ENCODE results near the gene TCF19.
"Not testable (repeated sequence)": the region's sequence is repeated elsewhere in the genome, so short reads cannot be mapped to it uniquely, and the experiment has no call there.

Gene TCF19

GRCh38 chr6:31162463-31163165 is 4.2 kb downstream of the TCF19 start:
- no peak for DNase-seq

DNA sequence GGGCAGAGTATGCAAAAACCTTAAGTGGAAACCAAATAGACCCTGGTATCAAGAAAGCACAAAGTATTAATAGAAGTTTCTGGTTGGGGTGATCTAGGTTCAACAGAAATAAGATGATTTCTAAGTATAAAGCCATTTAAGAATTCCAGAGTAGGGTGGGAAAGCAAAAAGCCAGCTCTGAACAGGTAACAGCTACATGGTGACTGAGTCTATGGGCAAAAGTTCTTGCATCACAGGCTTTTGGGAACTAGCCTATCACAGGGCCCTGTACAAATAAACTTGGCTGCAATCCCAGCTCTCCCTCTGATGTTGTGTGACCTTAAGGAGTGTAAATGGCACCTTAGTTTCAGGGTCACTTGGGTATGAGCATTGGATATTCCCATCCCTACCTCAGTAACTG is 5.5 kb downstream of the TCF19 start:
- no peak for DNase-seq

DNA sequence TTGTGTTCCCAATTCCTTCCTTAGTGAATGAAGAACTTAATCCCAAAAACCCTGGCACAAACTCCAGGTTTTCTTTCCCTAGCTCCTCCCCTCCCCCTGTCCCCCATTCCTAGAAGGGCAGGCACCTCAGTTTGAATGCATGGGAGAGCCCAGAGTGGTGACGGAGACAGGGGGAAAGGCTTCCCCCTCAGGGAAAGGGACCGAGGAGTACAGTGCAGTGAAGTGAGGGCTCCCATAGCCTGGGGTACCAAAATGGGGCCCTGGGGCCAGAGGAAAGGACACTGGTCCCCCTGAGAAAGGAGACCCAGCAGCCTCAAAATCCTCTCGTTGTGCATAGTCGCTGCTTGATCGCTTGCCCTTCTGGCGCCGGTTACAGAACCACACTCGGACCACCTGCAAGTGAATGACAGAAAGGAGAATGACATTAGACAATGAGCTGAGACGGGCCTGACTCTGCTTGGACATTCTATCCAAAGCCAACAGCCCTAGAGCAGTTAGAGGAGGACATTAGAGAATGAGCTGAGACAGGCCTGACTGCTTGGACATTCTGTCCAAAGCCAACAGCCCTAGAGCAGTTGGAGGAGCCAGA is 6.2 kb downstream of the TCF19 start:
- DNase-seq = not testable (repeated sequence)

DNA sequence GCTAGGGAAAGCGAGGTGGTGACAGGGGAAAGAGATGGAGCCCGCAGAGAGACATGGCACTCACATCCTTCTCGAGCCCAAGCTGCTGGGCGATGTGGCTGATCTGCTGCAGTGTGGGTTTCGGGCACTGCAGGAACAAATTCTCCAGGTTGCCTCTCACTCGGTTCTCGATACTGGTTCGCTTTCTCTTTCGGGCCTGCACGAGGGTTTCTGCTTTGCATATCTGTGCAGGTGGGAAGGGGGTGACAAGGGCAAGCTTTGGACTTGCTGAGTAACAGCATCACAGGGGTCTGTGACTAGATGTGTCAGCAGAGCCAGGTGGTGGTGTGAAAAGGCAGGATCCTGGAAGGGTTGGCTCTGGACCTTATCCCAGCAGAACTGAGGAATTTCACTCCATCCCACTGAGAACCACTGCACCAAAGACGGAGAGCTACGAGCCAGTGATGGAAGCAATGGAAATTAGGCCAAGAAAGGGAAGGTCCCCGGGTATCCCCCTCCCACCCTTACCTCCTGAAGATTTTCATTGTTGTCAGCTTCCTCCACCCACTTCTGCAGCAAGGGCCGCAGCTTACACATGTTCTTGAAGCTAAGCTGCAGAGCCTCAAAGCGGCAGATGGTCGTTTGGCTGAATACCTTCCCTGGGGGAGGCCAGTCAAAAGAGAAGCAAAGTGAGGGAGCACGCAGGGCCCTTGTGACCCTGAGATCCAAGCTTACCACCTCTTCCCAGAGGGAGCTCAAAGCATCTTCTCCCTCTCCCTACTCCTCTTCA is 6.9 kb downstream of the TCF19 start:
- not testable (repeated sequence) for DNase-seq

- no peak for DNase-seq
These were observed 7.6 kb downstream of the TCF19 start for GRCh38 chr6:31165986-31166385.

DNA sequence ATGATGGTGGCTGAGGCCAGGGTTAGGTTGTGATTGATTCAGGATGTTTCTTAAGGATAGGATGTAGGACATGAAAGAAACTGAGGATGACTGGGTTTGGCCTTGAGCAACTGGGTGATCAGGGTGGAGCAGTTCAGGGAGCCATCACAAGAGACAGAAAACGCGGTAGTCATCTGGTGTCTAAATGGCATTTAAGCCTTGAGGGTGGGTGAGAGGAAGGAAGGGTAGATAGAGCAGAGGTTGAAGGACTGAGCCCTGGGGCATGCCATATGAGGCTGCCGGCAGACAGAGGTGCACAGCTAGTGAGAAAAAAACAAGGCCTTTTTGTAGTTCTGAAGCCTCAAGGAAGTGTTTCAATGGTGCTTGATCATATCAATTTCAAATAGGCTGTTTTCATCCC is 10.2 kb downstream of the TCF19 start:
- no peak for DNase-seq

- DNase-seq = no peak
These were observed 10.9 kb downstream of the TCF19 start for GRCh38 chr6:31169123-31169857.

- not testable (repeated sequence) for DNase-seq
These were observed 11.6 kb downstream of the TCF19 start for GRCh38 chr6:31169858-31170599.

GRCh38 chr6:31170600-31170881 is 12.2 kb downstream of the TCF19 start, which contains the start of gene POU5F1:
Gene POU5F1 (minus strand): TSS chr6:31170682. CDS start chr6:31170620, 62 bp downstream.
- no peak for DNase-seq

GRCh38 chr6:31170987-31171671 is 12.7 kb downstream of the TCF19 start:
- no peak for DNase-seq

GRCh38 chr6:31171931-31172905 is 13.8 kb downstream of the TCF19 start:
- DNase-seq = no peak

DNA sequence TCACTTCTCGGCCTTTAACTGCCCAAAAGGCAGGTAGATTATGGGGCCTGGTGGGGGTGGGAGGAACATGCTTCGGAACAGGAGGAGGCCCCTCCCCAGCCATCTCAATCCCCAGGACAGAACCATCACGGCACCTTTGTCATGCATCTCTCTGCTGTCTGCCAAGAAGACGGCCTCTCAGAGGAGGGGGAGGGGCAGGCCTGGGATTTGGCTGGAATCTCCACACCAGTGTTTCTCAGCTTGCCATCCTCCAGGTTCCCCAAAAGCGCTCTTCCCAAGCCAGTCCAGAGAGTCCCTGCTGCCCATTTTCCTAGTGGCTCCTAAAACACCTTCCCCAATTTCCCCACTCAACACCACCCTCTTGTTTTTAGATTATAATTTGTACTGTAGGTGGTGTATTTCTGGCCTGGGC is 14.6 kb downstream of the TCF19 start:
- DNase-seq = no peak

- DNase-seq = no peak
These were observed 15.0 kb downstream of the TCF19 start for GRCh38 chr6:31173406-31173805.

- DNase-seq = no peak
These were observed 16.0 kb downstream of the TCF19 start for GRCh38 chr6:31174378-31174777.

DNA sequence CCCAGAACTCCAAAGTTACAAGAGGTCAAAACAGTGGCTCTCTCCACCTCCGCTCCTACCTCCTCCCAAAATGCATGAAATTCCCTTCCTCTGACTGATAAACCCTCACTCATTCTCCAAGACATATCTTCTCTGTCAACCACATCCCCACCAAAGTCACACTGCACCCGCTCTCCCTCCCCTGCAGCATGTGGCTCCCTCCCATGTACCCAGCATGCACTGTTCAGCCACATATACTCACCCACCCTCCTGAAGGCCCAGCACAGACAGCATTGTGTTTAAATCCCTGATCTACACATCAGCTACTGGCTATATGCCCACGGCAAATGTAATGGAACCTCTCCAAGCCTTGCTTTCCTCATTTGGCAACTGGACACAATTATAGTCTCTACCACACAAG is 17.6 kb downstream of the TCF19 start:
- DNase-seq = no peak

GRCh38 chr6:31178143-31179041 is 20.0 kb downstream of the TCF19 start:
- DNase-seq = no peak

GRCh38 chr6:31179042-31179386 is 20.6 kb downstream of the TCF19 start:
- no peak for DNase-seq

- DNase-seq = no peak
These were observed 21.5 kb downstream of the TCF19 start for GRCh38 chr6:31179896-31180295.

GRCh38 chr6:31180500-31180899 is 22.1 kb downstream of the TCF19 start:
- no peak for DNase-seq

- DNase-seq = not testable (repeated sequence)
These were observed 24.9 kb downstream of the TCF19 start for GRCh38 chr6:31183287-31183686.
